ENCODE data around the gene APRT.
"Not testable (repeated sequence)": the region's sequence is repeated elsewhere in the genome, so short reads cannot be mapped to it uniquely, and the experiment has no call there.

The APRT gene

DNA sequence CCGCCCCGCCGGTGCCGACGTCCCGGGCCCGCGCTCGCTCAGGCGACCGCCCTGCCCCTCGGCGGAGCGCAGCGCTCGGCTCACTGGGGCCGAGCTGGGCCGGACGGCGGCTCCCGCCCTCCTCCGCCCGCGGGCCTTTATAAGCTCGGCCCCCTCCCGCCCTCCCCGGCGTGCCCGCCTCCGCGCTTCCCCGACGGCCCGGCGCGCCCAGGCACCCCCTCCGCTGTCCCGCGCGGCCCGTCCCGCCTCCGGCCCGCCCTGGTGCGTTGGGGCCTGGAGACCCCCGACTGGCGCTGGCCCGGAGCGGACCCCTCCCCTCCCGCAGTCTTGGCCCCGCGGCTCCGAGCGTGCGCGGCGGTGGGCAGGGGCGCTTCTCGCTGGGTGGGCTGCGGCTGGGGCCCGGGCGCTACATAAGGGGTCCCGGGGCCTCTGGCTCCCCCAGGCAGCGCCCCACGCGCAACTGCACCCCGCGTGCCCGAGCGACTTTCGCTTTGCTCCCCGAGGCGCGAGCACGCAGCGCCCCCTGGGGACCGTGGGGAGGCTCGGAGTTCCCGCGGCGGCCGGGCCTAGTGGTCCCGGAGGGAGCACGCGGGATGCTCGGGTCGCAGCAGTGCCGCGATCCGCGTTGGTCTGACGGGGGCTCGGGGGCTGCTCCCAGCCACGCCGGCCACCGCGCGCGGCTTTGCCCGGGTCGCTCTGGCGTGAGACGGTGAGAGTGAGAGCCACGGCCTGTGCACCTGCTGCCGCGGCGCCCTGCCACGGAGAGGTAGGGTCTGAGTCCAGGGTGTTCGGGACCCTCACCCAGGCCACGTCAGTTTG, 26.4 kb downstream of the APRT start, which contains the start of gene PIEZO1:
PIEZO1 (minus strand) TSS at position 115 of the 819 bp plus-strand sequence. CDS start 256 bp downstream, outside the sequence.
- peak; percentile 44 for DNase-seq

DNA sequence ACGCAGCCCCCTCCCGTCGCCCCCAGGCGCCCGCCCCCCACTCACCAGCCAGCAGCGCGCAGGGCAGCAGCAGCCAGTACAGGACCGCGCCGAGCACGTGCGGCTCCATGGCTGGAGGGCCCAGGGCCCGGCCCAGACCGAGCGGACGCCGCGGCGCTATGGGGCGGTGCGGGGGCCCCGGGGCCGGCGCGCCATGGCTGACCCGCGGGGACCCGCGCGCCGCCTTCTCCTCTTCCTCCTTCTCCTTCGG, 26.9 kb downstream of the APRT start:
- no peak for DNase-seq

DNA sequence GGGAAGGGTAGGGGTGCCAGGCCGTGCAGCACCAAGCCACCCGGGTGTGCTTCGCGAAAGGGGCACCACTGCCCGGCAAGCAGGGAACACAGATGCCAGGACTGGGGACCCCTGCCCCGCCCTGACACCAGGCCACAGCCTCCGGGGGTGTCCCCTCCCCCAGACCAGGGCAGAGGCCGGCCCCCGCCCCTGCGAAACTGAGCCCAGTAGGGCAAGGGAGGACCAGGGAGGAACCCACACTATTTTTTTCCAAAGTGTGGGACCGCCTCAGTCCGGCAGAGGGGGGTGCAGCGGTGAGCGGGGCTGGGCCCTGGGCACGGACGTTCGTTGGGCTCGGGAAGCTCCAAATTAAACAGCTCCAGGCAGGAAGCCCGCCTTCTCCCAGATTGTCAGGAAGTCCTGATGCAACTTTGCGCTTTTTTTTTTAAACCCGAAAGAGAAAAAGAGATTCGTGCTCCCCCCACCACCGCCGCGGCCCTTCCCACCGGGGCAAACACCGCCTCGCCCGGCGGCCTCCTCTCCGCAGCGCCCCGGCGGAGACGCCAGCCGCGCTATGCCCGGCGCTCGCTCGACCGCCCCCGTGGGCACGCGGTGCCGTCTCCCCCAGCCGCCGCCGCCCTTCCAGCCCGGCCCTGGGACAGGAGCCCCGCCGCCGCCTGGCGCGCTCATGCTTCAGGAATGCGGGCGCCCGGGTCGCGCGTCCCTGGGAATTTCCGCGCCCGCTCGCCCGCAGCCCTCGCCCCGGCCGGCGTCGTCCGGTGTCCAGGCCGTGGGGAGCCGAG, 27.5 kb downstream of the APRT start:
- peak; percentile 84 for DNase-seq

DNA sequence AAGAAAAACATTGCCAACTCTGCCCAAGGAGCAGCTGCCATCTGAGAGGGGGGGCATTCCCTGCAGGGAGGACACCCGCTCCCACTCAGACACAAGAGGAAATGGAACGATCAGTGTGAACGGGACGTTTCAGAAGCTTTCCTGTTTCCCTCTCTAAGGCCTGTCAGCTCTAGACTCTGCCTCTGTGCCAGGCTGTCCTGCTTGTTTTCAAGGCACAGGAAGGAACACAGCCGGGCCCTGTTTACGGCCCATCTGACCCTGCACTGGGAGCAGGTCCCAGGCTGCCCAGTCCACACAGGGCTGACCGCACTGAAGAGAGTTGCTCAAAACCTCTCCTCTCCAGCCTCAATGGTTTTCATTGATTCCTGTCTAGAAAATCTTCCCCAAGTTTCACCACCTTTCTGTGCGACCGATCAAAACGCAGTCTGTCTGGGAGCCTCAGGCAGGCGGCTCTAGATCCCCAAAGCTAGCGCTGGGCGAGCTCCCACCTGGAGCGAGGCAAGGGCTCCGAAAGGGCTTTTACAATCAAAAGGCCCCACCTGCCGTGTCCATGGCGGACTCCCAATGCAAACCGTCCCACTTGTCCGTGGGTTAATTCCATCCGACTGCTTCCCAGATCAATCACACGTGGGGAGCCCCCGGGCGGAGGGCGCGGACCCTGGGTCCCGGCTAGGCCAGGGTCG, 28.2 kb downstream of the APRT start:
- DNase-seq, result no peak

DNA sequence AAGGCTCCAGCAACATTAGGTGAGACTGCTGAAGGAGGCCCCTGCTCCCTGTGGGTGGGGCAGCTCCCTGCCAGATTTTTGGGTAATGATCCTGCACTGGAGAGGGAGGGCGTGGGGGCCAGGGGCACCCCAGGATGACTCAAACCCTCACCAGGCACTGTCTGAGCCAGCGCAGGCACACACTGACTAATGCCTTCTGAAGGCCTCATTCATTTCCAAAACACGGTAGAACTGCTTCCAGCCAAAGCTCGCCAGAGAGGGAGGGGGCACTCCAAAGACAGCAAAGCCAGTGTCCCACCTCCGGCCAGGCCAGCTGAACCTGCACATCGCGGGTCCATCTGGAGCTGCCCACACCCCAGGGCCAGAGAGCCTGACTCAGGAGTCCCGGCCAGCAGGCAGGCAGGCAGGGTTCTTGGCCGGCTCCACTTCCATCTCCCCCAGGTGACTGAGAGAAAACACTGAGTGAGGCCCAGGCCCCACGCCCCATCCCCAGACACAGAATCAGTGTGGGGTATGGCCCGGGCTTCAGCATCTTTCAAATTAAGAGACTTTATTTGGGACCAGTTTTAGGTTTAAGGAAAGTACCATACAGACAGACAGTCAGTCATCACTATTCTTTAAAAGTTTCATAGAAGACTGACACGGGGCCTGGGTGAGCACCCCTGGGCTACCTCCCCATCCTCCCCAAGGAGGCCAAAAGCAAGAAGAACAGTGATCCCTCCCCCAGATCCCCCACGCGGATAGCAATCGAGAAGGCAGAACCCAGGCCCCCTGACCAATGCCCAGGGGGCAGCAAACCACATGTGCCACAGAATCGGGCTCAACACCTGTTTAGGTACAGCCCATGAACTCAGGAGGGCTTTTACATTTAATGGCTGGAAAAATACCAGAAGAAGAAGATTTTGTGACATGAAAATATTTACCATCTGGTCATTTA, 29.0 kb downstream of the APRT start:
- DNase-seq, result peak; percentile 84

DNA sequence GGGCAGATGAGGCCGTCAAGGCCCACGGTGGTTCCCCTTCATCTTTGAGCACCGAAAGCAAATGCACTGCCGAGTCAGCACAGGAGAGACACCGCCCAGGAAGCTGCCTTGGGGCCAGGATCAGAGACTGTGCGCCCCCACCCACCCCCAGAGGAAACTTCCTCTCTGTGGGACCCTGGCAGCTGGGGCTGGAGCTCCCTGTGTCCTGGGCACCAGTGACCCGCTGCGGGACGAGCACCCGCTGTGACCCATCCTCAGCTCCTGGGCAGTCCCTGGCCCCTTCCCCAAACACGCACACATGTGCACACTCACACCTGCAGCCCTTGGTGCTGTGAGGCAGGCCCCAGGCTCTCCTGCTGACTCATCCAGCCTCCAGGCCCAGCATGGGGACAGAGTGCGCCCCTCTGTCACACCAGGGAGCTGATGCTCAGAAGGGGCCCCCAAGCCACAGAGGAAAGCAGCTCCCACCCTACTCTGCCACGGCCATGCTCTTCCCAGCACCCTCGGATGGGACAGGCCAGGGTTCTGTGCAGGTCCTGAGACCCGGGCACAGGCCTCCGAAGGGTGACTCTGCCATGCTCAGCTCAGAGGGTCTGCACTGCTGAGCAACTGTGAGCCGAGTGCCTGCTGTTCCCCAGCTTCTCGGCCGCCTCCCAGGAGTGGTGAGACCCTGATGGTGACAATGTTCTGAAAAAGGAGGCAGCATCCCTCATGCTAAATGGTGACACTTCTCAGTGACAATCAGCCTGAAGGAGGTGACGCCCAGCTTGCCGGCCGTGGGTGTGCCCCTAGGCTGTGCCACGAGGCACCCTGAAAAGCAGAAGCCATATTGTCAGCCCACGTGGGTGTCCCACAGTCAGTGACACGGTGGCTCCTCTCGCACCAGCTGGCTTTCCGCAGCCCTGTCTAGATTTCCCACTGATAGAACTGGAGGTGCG, 30.3 kb downstream of the APRT start:
- no peak for DNase-seq

DNA sequence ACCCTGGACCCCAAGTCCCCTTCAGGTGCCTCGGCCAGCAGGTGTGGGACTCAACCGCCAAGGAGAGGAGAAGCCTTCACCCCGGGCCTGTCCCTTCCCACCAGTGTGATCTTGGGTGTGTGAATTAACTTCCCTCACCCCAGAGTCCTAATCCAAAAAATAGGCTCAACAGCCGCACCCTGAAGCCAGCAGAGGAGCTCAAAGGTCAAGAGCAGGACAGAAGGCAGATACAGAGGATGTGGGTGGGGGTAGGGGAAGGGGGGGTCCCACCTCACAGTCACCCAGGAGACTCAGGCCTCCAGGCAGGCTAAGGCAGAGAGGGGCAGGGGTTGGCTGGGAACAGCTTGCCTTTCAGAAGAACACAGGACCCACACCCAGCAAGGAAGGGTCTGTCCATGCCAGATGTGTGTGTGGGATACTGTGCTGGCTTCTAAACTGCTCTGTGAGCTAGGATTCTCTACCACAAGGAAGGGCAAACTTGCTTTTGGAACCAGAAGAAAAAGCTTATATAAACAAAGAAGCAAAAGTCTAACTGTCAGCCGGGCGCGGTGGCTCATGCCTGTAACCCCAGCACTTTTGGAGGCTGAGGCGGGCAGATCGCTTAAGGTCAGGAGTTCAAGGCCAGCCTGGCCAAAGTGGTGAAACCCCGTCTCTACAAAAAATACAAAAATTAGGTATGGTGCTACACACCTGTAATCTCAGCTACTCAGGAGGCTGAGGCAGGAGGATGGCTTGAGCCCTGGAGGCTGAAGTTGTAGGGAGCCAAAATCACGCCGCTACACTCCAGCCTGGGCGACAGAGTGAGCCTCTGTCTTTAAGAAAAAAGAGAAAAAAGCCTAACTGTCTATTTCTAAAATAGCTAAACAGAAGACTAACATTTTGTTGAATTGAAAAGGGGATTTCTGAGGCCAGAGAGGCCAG, 31.3 kb downstream of the APRT start:
- no peak for DNase-seq

DNA sequence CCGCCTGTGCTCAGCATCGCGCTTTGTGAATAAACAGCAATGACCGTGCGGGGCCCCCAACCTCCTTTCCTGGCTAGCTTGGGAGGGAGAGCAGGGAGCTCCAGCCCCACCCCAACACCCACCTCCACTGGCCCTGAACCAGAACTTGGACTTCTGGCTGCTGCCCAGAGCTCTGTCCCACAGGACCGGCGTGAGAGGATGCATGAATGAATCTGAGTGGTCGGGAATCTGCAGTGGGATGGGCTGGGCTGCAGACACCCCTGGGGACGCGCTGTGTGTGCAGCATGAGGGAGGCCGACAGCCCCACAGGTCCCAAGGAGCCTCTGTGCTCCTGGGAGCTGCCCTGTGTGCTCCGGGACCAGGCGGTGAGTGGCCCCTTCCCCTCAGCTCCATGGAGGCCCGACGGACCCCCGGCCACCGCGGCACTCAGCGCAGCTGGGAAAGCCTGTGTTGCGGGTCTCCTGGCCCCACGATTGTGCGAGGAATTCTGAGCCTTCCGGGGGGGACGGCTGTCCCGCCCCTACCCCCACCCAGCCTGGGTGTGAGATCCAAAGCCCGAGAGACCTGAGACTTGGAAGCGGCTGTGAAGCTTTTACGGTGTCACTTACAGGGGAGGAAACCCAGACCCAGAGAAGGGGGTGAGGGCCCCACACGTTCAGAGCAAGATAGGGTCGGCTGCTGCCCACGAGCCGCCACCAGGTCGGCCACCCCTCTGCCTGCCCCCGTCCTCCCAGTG, 32.2 kb downstream of the APRT start:
- DNase-seq, result no peak

DNA sequence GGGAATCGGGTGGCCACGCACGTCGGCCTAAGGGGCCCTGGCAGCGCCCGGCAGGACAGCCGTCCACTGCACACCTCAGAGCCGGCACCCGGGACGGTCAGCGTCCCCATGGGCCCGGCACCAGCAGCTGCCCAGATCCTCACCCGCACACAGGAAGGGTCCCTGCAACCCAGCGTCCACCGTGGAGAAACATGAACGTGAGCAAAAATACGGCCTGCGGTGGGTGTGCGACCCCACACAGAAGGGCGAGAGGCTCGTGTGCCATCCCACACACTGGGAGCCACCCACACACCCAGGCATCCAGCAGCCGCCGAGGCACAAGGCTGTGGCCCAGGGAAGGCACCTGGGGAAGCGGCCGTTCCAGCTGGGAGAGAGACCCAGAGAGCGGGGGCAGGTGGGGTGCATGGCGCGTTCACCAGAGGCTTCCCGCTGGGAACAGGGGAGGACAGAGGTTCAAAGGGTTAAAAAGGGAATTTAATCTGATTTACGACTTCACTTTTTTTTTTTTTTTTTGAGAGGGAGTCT, 33.1 kb downstream of the APRT start:
- DNase-seq, result no peak

DNA sequence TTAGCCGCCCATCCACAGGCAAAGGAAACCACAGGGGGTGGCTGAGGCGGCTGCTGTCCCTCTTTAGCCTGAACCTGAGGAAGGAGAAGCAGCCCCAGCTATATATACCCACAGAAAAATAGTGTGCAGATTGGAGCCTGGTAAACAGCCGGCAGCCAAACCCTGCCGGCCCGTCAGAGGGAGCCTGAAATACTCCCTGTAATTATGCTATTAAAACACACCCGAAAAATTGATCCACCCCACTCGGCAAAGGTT, 33.5 kb downstream of the APRT start:
- no peak for DNase-seq

DNA sequence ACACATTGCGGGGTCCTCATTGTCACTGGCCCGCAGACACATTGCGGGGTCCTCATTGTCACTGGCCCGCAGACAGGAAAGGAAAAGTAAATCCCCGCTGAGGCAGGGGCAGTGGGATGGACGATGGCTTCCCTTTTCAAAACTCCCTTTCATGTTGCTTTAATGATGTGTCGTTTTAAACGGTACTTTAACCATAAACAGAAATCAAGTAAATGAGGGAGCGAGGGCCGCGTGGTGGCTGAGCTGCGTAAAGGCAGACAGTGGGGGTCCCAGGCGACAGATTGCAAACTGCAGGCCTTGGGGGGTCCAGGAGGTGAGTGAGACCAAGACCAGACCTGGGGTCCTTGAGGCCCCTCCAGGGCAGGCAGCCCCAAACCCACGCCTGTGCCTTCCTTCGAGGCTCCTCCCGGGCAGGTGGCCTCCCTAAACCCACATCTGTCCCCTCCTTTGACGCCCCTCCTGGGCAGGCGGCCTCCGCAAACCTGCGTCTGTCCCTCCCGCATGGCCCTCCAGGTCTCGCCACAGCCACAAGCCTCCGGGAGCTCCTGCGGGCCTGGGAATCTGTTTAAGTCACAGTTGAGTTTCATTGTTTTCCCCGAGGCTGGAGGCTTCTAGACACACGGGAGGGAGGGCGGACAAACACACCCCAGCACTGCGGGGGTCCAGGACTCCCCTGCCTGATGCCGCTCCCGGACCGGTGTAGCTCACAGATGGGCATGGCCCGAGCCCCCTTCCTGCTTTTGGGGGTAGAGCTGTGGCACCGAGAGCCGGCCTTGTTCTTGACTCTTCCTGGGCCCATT, 34.1 kb downstream of the APRT start:
- DNase-seq, result no peak

DNA sequence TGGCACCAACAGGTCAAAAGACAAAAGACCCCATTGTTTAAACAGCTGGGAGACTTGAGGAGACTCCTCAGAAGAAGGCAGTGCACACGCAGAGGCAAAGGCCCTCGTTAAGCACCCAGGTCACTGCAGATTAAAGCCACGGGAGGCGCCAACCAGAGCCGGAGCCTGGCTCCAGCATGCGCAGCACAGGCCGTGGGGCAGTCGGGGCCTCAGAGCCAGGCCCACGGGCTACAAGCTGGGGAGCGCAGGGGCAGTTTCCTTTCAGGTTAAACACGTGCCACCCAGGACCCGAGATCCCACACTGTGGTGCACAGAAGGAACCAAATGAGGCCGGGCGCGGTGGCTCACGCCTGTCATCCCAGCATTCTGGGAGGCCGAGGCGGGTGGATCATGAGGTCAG, 35.9 kb downstream of the APRT start:
- DNase-seq, result no peak

DNA sequence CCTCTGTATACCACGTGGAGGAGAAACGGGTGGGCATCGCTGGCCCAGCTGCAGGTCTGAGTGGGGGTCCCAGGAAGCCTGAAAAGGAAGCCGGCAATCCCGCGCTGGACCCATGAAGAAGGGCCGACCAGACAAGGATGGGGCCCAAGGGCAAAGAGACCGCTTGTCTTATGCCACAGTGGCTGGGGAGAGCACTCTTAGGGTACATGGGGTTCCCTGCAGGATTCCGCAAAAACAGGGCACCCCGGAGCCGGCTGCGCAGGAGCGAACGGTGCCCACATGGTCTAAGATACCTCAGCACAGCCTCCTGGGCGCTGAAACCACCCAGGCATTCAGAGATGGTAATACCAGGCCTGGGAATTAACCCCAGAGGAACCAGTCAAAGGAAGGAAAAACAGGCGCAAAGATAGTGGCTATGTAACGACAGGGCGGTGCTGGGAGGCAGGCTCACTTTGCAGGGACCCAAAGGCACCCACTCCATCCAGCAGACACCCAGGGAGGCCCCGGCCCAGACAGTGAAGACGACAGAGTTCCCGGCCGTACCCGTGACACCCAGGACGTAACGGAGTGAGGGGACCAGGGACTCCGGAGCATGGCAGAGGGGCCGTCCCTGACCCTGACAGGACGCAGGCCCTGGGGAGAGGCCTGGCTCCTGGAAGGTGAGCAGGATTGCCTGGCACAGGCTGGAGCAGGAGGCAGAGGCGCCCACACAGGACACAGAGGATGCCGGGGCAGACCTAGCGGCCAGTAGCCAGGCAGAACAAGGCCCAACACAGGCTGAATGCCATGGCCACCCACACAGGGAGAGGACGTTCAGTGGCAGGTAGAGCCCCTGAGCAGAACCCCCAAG, 37.0 kb downstream of the APRT start:
- no peak for DNase-seq

DNA sequence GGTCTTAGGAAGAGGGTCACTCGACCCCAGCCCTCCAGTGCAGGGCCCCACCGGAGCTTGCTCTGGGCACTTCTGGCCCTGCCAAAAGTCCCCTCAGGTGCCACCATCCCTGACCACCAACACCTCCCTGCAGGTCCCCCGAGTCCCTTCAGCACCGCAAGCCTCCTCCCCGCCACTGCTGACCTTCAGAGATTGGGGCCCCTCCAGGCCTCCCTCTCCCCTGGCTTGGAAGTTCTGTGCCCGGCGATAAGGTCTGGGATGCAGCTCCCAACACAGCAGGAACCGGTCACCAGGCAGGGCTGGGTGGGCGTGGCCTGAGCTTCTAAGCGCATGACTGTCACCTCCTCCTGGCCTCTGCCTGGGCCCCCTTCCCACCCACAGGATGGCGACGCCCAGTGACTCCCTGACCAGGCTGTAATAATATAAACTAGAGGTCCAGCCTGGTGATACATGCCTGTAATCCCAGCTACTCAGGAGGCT, 37.9 kb downstream of the APRT start:
- peak; percentile 85 for DNase-seq

DNA sequence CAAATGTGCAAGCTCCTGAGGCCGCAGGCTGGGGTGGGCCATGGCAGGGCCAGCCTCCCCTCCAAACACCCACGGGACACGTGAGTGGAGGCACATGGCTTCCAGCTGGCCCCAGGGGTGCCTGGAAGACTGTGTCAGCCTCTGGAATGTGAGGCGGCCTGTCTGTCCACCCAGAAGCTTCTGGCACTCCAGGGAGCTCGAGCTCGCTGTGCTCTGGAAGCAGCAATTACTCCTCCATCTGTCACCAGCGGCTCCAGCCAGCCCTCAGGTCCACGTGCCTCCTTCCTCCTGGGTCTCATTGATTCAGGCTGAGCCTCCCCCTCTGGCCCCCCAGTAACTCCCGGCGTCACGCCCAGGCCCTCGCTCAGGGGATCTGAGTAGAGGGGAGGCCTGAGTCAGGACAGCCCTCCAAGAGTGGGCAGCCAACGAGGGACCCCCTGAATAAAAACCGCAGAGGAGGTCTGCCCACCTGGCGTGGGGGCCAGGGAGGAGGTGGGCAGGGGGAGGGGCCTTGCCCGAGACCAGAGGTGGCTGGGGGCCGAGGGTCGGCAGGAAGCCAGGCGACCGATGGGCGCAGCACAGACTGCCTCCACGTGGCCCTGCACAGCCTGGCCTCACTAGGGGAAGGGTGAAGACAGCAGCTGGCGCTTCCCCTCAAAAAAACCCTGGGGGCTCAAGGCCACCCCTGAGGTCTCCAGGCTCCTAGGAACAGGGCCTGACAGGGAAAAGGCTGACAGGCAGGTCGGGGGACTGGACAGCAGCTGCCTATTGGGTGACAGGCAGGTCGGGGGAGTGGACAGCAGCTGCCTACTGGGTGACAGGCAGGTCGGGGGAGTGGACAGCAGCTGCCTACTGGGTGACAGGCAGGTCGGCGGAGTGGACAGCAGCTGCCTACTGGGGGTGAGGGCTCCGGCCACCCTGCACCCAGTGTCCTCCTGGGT, 38.6 kb downstream of the APRT start:
- peak; percentile 91 for DNase-seq

DNA sequence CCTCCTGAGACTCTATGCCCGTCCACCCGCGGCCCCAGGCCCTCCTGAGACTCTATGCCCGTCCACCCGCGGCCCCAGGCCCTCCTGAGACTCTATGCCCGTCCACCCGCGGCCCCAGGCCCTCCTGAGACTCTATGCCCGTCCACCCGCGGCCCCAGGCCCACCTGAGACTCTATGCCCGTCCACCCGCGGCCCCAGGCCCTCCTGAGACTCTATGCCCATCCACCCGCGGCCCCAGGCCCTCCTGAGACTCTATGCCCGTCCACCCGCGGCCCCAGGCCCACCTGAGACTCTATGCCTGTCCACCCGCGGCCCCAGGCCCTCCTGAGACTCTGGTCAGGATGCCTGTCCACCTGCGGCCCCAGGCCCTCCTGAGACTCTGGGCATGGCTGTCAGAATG, 39.9 kb downstream of the APRT start:
- DNase-seq, result not testable (repeated sequence)
